IMR-90 (cell line): Measurements from ENCODE around the gene SCARB1. TPM values are rescaled to one million over a fixed set of nuclear protein-coding genes. Genes with fewer than 3 reads are reported as not detected.

Source experiments
- ATAC-seq: fragments of 200-7000 bp; cut with Tn5 transposase; 2 replicates; pipeline ENCODE4 v1.9.1; 2020; ENCODE audit warnings: low read depth, mild to moderate bottlenecking, moderate library complexity
- BruUV-seq: library from RNA; stranded (reverse); fragments of 400-500 nt; replicated peaks from 2 replicates; lab custom pipeline; 2021; lab: Mats Ljungman, UMichigan
- CTCF ChIA-PET: fragments of 300-600 bp; formaldehyde crosslinking; extraction: SDS; loops from one replicate; lab custom pipeline; 2021; ENCODE audit warnings: antibody characterized with exemption; lab: Yijun Ruan, JAX
- POLR2A ChIA-PET: fragments of 300-600 bp; sonication (Branson Sonifier 250); formaldehyde crosslinking; loops from one replicate; lab custom pipeline; 2022; ENCODE audit warnings: antibody characterized with exemption; ENCODE audit not compliant: unreplicated experiment; lab: Charles Lee
- DNase-seq: peaks from one replicate; pipeline ENCODE4 v3.0.0; 2013
- H2AFZ ChIP-seq: replicated peaks from 2 replicates; pipeline ENCODE3; 2013; ENCODE audit warnings: low read length, mild to moderate bottlenecking; ENCODE audit not compliant: poor library complexity
- H2AK5ac ChIP-seq: 2 replicates; pipeline ENCODE4 v1.6.1; 2013; ENCODE audit warnings: low read depth, low read length, inconsistent platforms
- H2AK9ac ChIP-seq: replicated peaks from 2 replicates; pipeline ENCODE3; 2013; ENCODE audit warnings: mild to moderate bottlenecking, low read depth, low read length, moderate library complexity; ENCODE audit not compliant: poor library complexity
- H2BK120ac ChIP-seq: 2 replicates; pipeline ENCODE4 v1.6.1; 2013; ENCODE audit warnings: low read depth, low read length, inconsistent platforms
- H2BK15ac ChIP-seq: 3 replicates; pipeline ENCODE4 v1.6.1; 2013; ENCODE audit warnings: low read depth, low read length, inconsistent platforms
- H2BK20ac ChIP-seq: 2 replicates; pipeline ENCODE4 v1.6.1; 2013; ENCODE audit warnings: low read depth, mild to moderate bottlenecking, inconsistent platforms, low read length, moderate library complexity
- H2BK5ac ChIP-seq: 2 replicates; pipeline ENCODE4 v1.6.1; 2013; ENCODE audit warnings: mild to moderate bottlenecking, low read depth, low read length, inconsistent platforms; ENCODE audit not compliant: poor library complexity, severe bottlenecking
- H3K14ac ChIP-seq: replicated peaks from 2 replicates; pipeline ENCODE4 v1.6.1; 2013; ENCODE audit warnings: low read depth, low read length, inconsistent platforms
- H3K18ac ChIP-seq: 2 replicates; pipeline ENCODE4 v1.6.1; 2013; ENCODE audit warnings: low read depth, low read length, control low read depth
- H3K23ac ChIP-seq: 2 replicates; pipeline ENCODE4 v1.6.1; 2013; ENCODE audit warnings: low read depth, low read length, inconsistent platforms
- H3K27ac ChIP-seq: 2 replicates; pipeline ENCODE4 v1.5.1; 2013; ENCODE audit warnings: mild to moderate bottlenecking, control low read depth, low read length; ENCODE audit not compliant: insufficient read depth
- H3K27me3 ChIP-seq: 2 replicates; pipeline ENCODE4 v1.6.1; 2013; ENCODE audit warnings: low read length; ENCODE audit not compliant: control insufficient read depth, insufficient read depth
- H3K36me3 ChIP-seq: 2 replicates; pipeline ENCODE4 v1.6.1; 2013; ENCODE audit warnings: low read length, mixed read lengths; ENCODE audit not compliant: control insufficient read depth, insufficient read depth
- H3K4ac ChIP-seq: 2 replicates; pipeline ENCODE4 v1.6.1; 2013; ENCODE audit warnings: low read depth, low read length, inconsistent platforms
- H3K4me1 ChIP-seq: 2 replicates; pipeline ENCODE4 v1.6.1; 2013; ENCODE audit warnings: low read length, mixed read lengths; ENCODE audit not compliant: control insufficient read depth, insufficient read depth
- H3K4me2 ChIP-seq: 2 replicates; pipeline ENCODE4 v1.6.1; 2013; ENCODE audit warnings: low read depth, mild to moderate bottlenecking, control low read depth, low read length, moderate library complexity
- H3K4me3 ChIP-seq: 2 replicates; pipeline ENCODE4 v1.5.1; 2013; ENCODE audit warnings: low read depth, mild to moderate bottlenecking, control low read depth, low read length, moderate library complexity; ENCODE audit not compliant: insufficient read depth
- H3K56ac ChIP-seq: 2 replicates; pipeline ENCODE4 v1.6.1; 2013; ENCODE audit warnings: low read length, inconsistent platforms; ENCODE audit not compliant: insufficient read depth; ENCODE audit errors: extremely low read depth
- H3K79me1 ChIP-seq, 2 experiments: 2 replicates each; pipeline ENCODE4 v1.6.1; 2013; ENCODE audit warnings: low read length in 2 of 2, inconsistent platforms in 1 of 2, low read depth in 1 of 2
- H3K9ac ChIP-seq: 2 replicates; pipeline ENCODE4 v1.6.1; 2013; ENCODE audit warnings: low read depth, low read length, control low read depth
- H3K9me1 ChIP-seq: 2 replicates; pipeline ENCODE4 v1.6.1; 2013; ENCODE audit warnings: low read length, inconsistent platforms; ENCODE audit not compliant: insufficient read depth
- H3K9me3 ChIP-seq: 2 replicates; pipeline ENCODE4 v1.6.1; 2013; ENCODE audit warnings: low read length; ENCODE audit not compliant: control insufficient read depth, insufficient read depth
- H4K20me1 ChIP-seq: 2 replicates; pipeline ENCODE4 v1.6.1; 2013; ENCODE audit warnings: low read length, inconsistent platforms; ENCODE audit not compliant: insufficient read depth
- H4K5ac ChIP-seq: 2 replicates; pipeline ENCODE4 v1.6.1; 2013; ENCODE audit warnings: mild to moderate bottlenecking, low read depth, low read length, control low read depth
- H4K8ac ChIP-seq, 2 experiments: 2 replicates each; pipeline ENCODE4 v1.6.1; 2013; ENCODE audit warnings: low read depth in 2 of 2, low read length in 2 of 2, control low read depth in 1 of 2, inconsistent platforms in 1 of 2
- H4K91ac ChIP-seq: 2 replicates; pipeline ENCODE4 v1.6.1; 2013; ENCODE audit warnings: low read depth, low read length, inconsistent platforms; ENCODE audit not compliant: insufficient read depth
- BHLHE40 ChIP-seq: fragments of 150-350 bp; IDR thresholded peaks from 2 replicates; pipeline ENCODE4 v1.6.1; 2016; ENCODE audit warnings: mild to moderate bottlenecking, low read depth, low read length
- CEBPB ChIP-seq: IDR thresholded peaks from 2 replicates; pipeline ENCODE4 v1.6.1; 2012; ENCODE audit warnings: low read depth, low read length, improper control_type of control experiment
- CHD1 ChIP-seq: IDR thresholded peaks from 2 replicates; pipeline ENCODE4 v1.6.1; 2012; ENCODE audit warnings: low read depth, low read length, improper control_type of control experiment
- FOS ChIP-seq: fragments of 150-350 bp; IDR thresholded peaks from 2 replicates; pipeline ENCODE4 v1.6.1; 2016; ENCODE audit warnings: low read depth, low read length
- MAFK ChIP-seq: IDR thresholded peaks from 2 replicates; pipeline ENCODE4 v1.6.1; 2012; ENCODE audit warnings: low read depth, low read length, improper control_type of control experiment
- MAZ ChIP-seq: IDR thresholded peaks from 2 replicates; pipeline ENCODE4 v1.6.1; 2012; ENCODE audit warnings: low read depth, mild to moderate bottlenecking, low read length, improper control_type of control experiment, moderate library complexity, borderline replicate concordance
- MXI1 ChIP-seq: IDR thresholded peaks from 2 replicates; pipeline ENCODE4 v1.6.1; 2012; ENCODE audit warnings: low read depth, mild to moderate bottlenecking, low read length, moderate library complexity, borderline replicate concordance
- NFE2L2 ChIP-seq: fragments of 150-350 bp; IDR thresholded peaks from 2 replicates; pipeline ENCODE4 v1.6.1; 2016; ENCODE audit warnings: low read depth, mild to moderate bottlenecking, low read length
- POLR2A ChIP-seq: IDR thresholded peaks from 2 replicates; pipeline ENCODE4 v1.6.1; 2012; ENCODE audit warnings: mild to moderate bottlenecking, low read depth, low read length
- RAD21 ChIP-seq: IDR thresholded peaks from 2 replicates; pipeline ENCODE4 v1.6.1; 2012; ENCODE audit warnings: low read length, improper control_type of control experiment
- RCOR1 ChIP-seq: IDR thresholded peaks from 2 replicates; pipeline ENCODE4 v1.6.1; 2012; ENCODE audit warnings: mild to moderate bottlenecking, low read length, improper control_type of control experiment; ENCODE audit not compliant: insufficient replicate concordance
- RFX5 ChIP-seq: IDR thresholded peaks from 2 replicates; pipeline ENCODE4 v1.8.0; 2012; ENCODE audit warnings: low read depth, mild to moderate bottlenecking, low read length, moderate library complexity
- SMC3 ChIP-seq: fragments of 150-350 bp; IDR thresholded peaks from 2 replicates; pipeline ENCODE4 v1.6.1; 2016; ENCODE audit warnings: low read depth, mild to moderate bottlenecking, antibody characterized with exemption, low read length, moderate library complexity
- WGBS, 2 experiments: methylation state at CpG; one replicate each; pipeline versions ENCODE4 v1.1.5 to v1.1.7; 2013; ENCODE audit warnings: missing lambda C conversion rate in 2 of 2; ENCODE audit not compliant: insufficient read length in 1 of 2; ENCODE audit errors: extremely low coverage in 2 of 2; 5-methylcytosine and 5-hydroxymethylcytosine counted together
- dilution Hi-C: fragments of 300-500 bp; cut with HindIII; formaldehyde crosslinking; loops from one replicate; pipeline ENCODE4 v1.14.3; 2018; ENCODE audit warnings: low sequenced_read_pairs; ENCODE audit not compliant: unreplicated experiment
- in situ Hi-C: fragments of 300-500 bp; cut with MboI; formaldehyde crosslinking; loops from 3 replicates; pipeline ENCODE4 v1.14.3; 2019; ENCODE audit warnings: low sequenced_read_pairs, inconsistent platforms, mixed read lengths
- intact Hi-C: fragments of 100-400 bp; cut with micrococcal nuclease; formaldehyde crosslinking; loops from 2 replicates; pipeline ENCODE4 v1.10.0; 2022
- polyA plus RNA-seq, 3 experiments: library from polyadenylated mRNA; depleted of rRNA; stranded (reverse); fragments of >200 nt; gene quantifications; 2 replicates each; pipeline ENCODE4 v1.2.3, GENCODE V29; 2012; ENCODE audit warnings: low replicate concordance in 1 of 3
- total RNA-seq: library from RNA; depleted of rRNA; stranded (reverse); fragments of >200 nt; gene quantifications from 2 replicates; pipeline ENCODE4 v1.2.3, GENCODE V29; 2012
- TF ChIP-seq, protein P1 (sequence below): conservative IDR thresholded peaks from 2 replicates; pipeline ENCODE4 v1.5.1; 2012; ENCODE audit warnings: mild to moderate bottlenecking, low read depth, low read length, improper control_type of control experiment
- TF ChIP-seq, protein P2 (sequence below): fragments of 150-350 bp; IDR thresholded peaks from 2 replicates; pipeline ENCODE4 v1.6.1; 2017; ENCODE audit warnings: mild to moderate bottlenecking, antibody characterized with exemption, low read length, low read depth
- TF ChIP-seq, protein P3 (sequence below): fragments of 150-350 bp; IDR thresholded peaks from 2 replicates; pipeline ENCODE4 v1.6.1; 2016; ENCODE audit warnings: low read depth, mild to moderate bottlenecking, low read length, moderate library complexity, borderline replicate concordance

The SCARB1 gene
- total and polyA plus RNA-seq, 2 of the 4 experiments (the other 2 are of a cell fraction): 3.0 to 24.8 TPM

DNA sequence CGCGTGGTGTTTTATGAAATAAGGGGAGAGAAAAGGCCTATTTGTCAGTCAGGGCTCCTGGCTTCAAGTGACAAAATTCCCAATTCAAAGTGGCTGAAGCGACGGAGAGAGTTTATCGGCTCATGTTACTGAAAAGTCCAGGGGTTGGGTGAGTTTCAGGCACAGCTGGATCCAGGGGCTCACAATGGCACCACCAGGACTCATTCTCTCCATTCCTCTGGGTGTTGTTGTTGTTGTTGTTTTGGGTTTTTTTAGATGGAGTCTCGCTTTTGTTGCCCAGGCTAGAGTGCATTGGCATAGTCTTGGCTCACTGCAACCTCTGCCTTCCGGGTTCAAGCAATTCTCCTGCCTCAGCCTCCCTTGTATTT, 119.4 kb downstream of the SCARB1 start:
- Histone ChIP-seq H4K20me1 (no peaks in the 10 kb centered on the region; the same call in 1 of the 2 replicates), H3K9me1 (peaks cover 9% of the 10 kb centered on the region), H3K14ac (no peak overlapping the region), H3K56ac (no peak overlapping the region), H2AK5ac (no peak overlapping the region; the same call in 1 of the 2 replicates), H3K9ac (no peak overlapping the region), H2BK120ac (no peak overlapping the region; the same call in 1 of the 2 replicates), H3K18ac (no peak overlapping the region), H3K27ac (no peak overlapping the region), H3K79me1 (no peaks in the 10 kb centered on the region), H3K9me3 (peaks cover 7% of the 10 kb centered on the region), H2BK5ac (no peak overlapping the region), H4K91ac (no peak overlapping the region), H2BK15ac (no peak overlapping the region), H2AK9ac (no peak overlapping the region), H3K36me3 (no peaks in the 10 kb centered on the region), H2BK20ac (peak overlapping the region; percentile 14; the same call in 1 of the 2 replicates), H3K4me3 (no peak overlapping the region), H2AFZ (peak overlapping the region; percentile 29), H3K4me1 (peaks cover 21% of the 10 kb centered on the region), H3K4ac (0 out of 2 replicates have a peak overlapping the region, but pooled peaks have one; percentile 1), H3K27me3 (no peaks in the 10 kb centered on the region), H4K8ac (no peak overlapping the region), H4K5ac (no peak overlapping the region), H3K23ac (no peak overlapping the region), H3K4me2 (no peak overlapping the region)
- DNase-seq (no peak), ATAC-seq (no peak)
- POLR2A ChIA-PET: no interaction called here
- WGBS, 2 experiments: 100% methylated on average over 1 of the region's 7 CpGs; no CpG with 5 or more reads in 1 of the 2 experiments
- dilution Hi-C loops: no loop called here
- CTCF ChIA-PET: no interaction called here
- BruUV-seq: no TSS peak
- in situ Hi-C loops: no loop called here
- TF ChIP-seq, protein P1, sequence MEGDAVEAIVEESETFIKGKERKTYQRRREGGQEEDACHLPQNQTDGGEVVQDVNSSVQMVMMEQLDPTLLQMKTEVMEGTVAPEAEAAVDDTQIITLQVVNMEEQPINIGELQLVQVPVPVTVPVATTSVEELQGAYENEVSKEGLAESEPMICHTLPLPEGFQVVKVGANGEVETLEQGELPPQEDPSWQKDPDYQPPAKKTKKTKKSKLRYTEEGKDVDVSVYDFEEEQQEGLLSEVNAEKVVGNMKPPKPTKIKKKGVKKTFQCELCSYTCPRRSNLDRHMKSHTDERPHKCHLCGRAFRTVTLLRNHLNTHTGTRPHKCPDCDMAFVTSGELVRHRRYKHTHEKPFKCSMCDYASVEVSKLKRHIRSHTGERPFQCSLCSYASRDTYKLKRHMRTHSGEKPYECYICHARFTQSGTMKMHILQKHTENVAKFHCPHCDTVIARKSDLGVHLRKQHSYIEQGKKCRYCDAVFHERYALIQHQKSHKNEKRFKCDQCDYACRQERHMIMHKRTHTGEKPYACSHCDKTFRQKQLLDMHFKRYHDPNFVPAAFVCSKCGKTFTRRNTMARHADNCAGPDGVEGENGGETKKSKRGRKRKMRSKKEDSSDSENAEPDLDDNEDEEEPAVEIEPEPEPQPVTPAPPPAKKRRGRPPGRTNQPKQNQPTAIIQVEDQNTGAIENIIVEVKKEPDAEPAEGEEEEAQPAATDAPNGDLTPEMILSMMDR: no peak
- TF ChIP-seq SMC3 (no peak), MXI1 (no peak), CEBPB (no peak), RAD21 (no peak), NFE2L2 (no peak), FOS (no peak), MAZ (no peak), BHLHE40 (no peak), MAFK (no peak), RCOR1 (no peak), POLR2A (no peak), RFX5 (no peak), CHD1 (no peak)
- TF ChIP-seq, protein P2, sequence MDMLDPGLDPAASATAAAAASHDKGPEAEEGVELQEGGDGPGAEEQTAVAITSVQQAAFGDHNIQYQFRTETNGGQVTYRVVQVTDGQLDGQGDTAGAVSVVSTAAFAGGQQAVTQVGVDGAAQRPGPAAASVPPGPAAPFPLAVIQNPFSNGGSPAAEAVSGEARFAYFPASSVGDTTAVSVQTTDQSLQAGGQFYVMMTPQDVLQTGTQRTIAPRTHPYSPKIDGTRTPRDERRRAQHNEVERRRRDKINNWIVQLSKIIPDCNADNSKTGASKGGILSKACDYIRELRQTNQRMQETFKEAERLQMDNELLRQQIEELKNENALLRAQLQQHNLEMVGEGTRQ: no peak
- TF ChIP-seq, protein P3, sequence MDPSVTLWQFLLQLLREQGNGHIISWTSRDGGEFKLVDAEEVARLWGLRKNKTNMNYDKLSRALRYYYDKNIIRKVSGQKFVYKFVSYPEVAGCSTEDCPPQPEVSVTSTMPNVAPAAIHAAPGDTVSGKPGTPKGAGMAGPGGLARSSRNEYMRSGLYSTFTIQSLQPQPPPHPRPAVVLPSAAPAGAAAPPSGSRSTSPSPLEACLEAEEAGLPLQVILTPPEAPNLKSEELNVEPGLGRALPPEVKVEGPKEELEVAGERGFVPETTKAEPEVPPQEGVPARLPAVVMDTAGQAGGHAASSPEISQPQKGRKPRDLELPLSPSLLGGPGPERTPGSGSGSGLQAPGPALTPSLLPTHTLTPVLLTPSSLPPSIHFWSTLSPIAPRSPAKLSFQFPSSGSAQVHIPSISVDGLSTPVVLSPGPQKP: no peak
- intact Hi-C loops: no loop called here
